H1 (cell line): Measurements from ENCODE around the gene MAGI2. TPM values are rescaled to one million over a fixed set of nuclear protein-coding genes. Genes with fewer than 3 reads are reported as not detected.

ENCODE experiments used
- CTCF ChIA-PET: fragments of 300-600 bp; sonication (Branson Sonifier 250); formaldehyde crosslinking; loops from one replicate; lab custom pipeline; 2021; ENCODE audit not compliant: partially characterized antibody; lab: Charles Lee
- POLR2A ChIA-PET: fragments of 300-600 bp; sonication (Branson Sonifier 250); formaldehyde crosslinking; loops from one replicate; lab custom pipeline; 2021; ENCODE audit warnings: inconsistent platforms; ENCODE audit not compliant: partially characterized antibody; lab: Charles Lee
- DNase-seq, 2 experiments: peaks; one replicate each; pipeline versions ENCODE4 v3.0.0 to v3.0.0-alpha.2; 2010 to 2022; ENCODE audit warnings: low spot score in 2 of 2, low read depth in 1 of 2, mixed read lengths in 1 of 2
- FAIRE-seq: peaks from 2 replicates; lab custom pipeline; 2011; peaks lifted over from hg19 to GRCh38; lab: Jason Lieb, UNC
- H2AFZ ChIP-seq: 2 replicates; pipeline ENCODE4 v1.8.1; 2012; ENCODE audit warnings: low read length, inconsistent platforms
- H2AK5ac ChIP-seq: 2 replicates; pipeline ENCODE4 v1.6.1; 2013; ENCODE audit warnings: low read depth, low read length
- H2BK120ac ChIP-seq: replicated peaks from 2 replicates; pipeline ENCODE3; 2013; ENCODE audit warnings: low read depth, low read length, inconsistent platforms
- H2BK12ac ChIP-seq: 2 replicates; pipeline ENCODE4 v1.6.1; 2013; ENCODE audit warnings: low read depth, low read length
- H2BK15ac ChIP-seq: 2 replicates; pipeline ENCODE4 v1.6.1; 2013; ENCODE audit warnings: low read length
- H2BK20ac ChIP-seq: 2 replicates; pipeline ENCODE4 v1.6.1; 2013; ENCODE audit warnings: low read length
- H2BK5ac ChIP-seq: 2 replicates; pipeline ENCODE4 v1.6.1; 2013; ENCODE audit warnings: low read depth, low read length
- H3K14ac ChIP-seq: 2 replicates; pipeline ENCODE4 v1.6.1; 2013; ENCODE audit warnings: inconsistent platforms; ENCODE audit not compliant: insufficient read length
- H3K18ac ChIP-seq: 2 replicates; pipeline ENCODE4 v1.6.1; 2013; ENCODE audit warnings: low read length; ENCODE audit errors: extremely low read depth
- H3K23ac ChIP-seq: 2 replicates; pipeline ENCODE4 v1.6.1; 2013; ENCODE audit warnings: inconsistent platforms; ENCODE audit not compliant: insufficient read length
- H3K23me2 ChIP-seq: 2 replicates; pipeline ENCODE4 v1.6.1; 2013; ENCODE audit warnings: low read depth, low read length
- H3K27ac ChIP-seq: 2 replicates; pipeline ENCODE4 v1.6.1; 2011; ENCODE audit warnings: low read depth, low read length, inconsistent platforms
- H3K27me3 ChIP-seq, 4 experiments: replicated peaks in 1 of 4; 1 replicate in 1 of 4; 2 replicates in 3 of 4; pipeline versions ENCODE4 v1.6.1 to v1.8.1; 2011 to 2013; ENCODE audit warnings: low read length in 3 of 4, mild to moderate bottlenecking in 3 of 4, inconsistent platforms in 2 of 4, mixed read lengths in 2 of 4, moderate library complexity in 1 of 4; ENCODE audit not compliant: control insufficient read depth in 3 of 4, insufficient read depth in 3 of 4; ENCODE audit errors: extremely low read depth in 1 of 4
- H3K36me3 ChIP-seq, 4 experiments: 2 replicates each; pipeline versions ENCODE4 v1.6.1 to v1.8.1; 2011 to 2013; ENCODE audit warnings: mild to moderate bottlenecking in 4 of 4, low read length in 3 of 4, moderate library complexity in 2 of 4, control low read depth in 1 of 4, inconsistent platforms in 1 of 4; ENCODE audit not compliant: insufficient read depth in 4 of 4, control insufficient read depth in 2 of 4
- H3K4ac ChIP-seq: replicated peaks from 2 replicates; pipeline ENCODE3; 2013; ENCODE audit warnings: low read length, low read depth, mixed read lengths, inconsistent platforms; ENCODE audit not compliant: insufficient read length
- H3K4me1 ChIP-seq, 4 experiments: replicated peaks in 1 of 4; 1 replicate in 1 of 4; 2 replicates in 3 of 4; pipeline versions ENCODE4 v1.6.1 to v1.8.1; 2011 to 2013; ENCODE audit warnings: low read length in 3 of 4, inconsistent platforms in 2 of 4, mixed read lengths in 1 of 4; ENCODE audit not compliant: insufficient read depth in 4 of 4, control insufficient read depth in 3 of 4
- H3K4me2 ChIP-seq, 2 experiments: 2 replicates each; pipeline versions ENCODE4 v1.6.1 to v1.8.1; 2011 to 2013; ENCODE audit warnings: low read depth in 2 of 2, low read length in 2 of 2, control low read depth in 1 of 2, inconsistent platforms in 1 of 2, mild to moderate bottlenecking in 1 of 2; ENCODE audit not compliant: insufficient read depth in 1 of 2
- H3K4me3 ChIP-seq, 4 experiments: fragments of 200-600, 300-600 bp in 1 of 4; sonication (generic), shearing (Covaris generic), sonication (Bioruptor Twin) in 1 of 4; 2 replicates each; pipeline versions ENCODE4 v1.5.1 to v1.8.1; 2011 to 2016; ENCODE audit warnings: low read length in 4 of 4, low read depth in 3 of 4, control low read depth in 2 of 4, inconsistent platforms in 2 of 4, mild to moderate bottlenecking in 2 of 4, mixed read lengths in 1 of 4, moderate library complexity in 1 of 4; ENCODE audit not compliant: insufficient read depth in 2 of 4; ENCODE audit errors: extremely low read depth in 1 of 4
- H3K56ac ChIP-seq: replicated peaks from 2 replicates; pipeline ENCODE3; 2013; ENCODE audit warnings: low read depth, mild to moderate bottlenecking, mixed read lengths, low read length, inconsistent platforms; ENCODE audit not compliant: insufficient read length
- H3K79me1 ChIP-seq: 2 replicates; pipeline ENCODE4 v1.6.1; 2013; ENCODE audit warnings: low read depth, low read length, control low read depth
- H3K79me2 ChIP-seq, 2 experiments: 2 replicates each; pipeline versions ENCODE4 v1.6.1 to v1.8.1; 2012 to 2013; ENCODE audit warnings: low read length in 2 of 2, mild to moderate bottlenecking in 2 of 2, inconsistent platforms in 1 of 2; ENCODE audit not compliant: insufficient read depth in 2 of 2, control insufficient read depth in 1 of 2
- H3K9ac ChIP-seq, 4 experiments: replicated peaks in 1 of 4; 1 replicate in 1 of 4; 2 replicates in 3 of 4; pipeline versions ENCODE4 v1.6.1 to v1.8.1; 2011 to 2013; ENCODE audit warnings: low read depth in 3 of 4, low read length in 3 of 4, control low read depth in 2 of 4, mild to moderate bottlenecking in 2 of 4, moderate library complexity in 2 of 4, inconsistent platforms in 1 of 4; ENCODE audit errors: extremely low read depth in 1 of 4
- H3K9me3 ChIP-seq, 2 experiments: 2 replicates each; pipeline versions ENCODE4 v1.6.1 to v1.8.1; 2012 to 2013; ENCODE audit warnings: mild to moderate bottlenecking in 2 of 2, moderate library complexity in 2 of 2, control low read depth in 1 of 2, inconsistent platforms in 1 of 2, low read depth in 1 of 2, low read length in 1 of 2, mixed read lengths in 1 of 2; ENCODE audit not compliant: insufficient read depth in 2 of 2
- H4K20me1 ChIP-seq, 2 experiments: replicated peaks in 1 of 2; 2 replicates each; pipeline versions ENCODE3 to v1.8.1; 2011 to 2013; ENCODE audit warnings: inconsistent platforms in 2 of 2, low read length in 2 of 2, mild to moderate bottlenecking in 1 of 2; ENCODE audit not compliant: insufficient read depth in 2 of 2, control insufficient read depth in 1 of 2
- H4K5ac ChIP-seq: 2 replicates; pipeline ENCODE4 v1.6.1; 2013; ENCODE audit warnings: low read length, low read depth, mixed read lengths, inconsistent platforms; ENCODE audit not compliant: insufficient read length
- H4K8ac ChIP-seq: 2 replicates; pipeline ENCODE4 v1.8.0; 2013; ENCODE audit warnings: mild to moderate bottlenecking, moderate library complexity, low read length, inconsistent platforms; ENCODE audit not compliant: insufficient read depth; ENCODE audit errors: extremely low read depth
- H4K91ac ChIP-seq: replicated peaks from 2 replicates; pipeline ENCODE3; 2013; ENCODE audit warnings: low read length, mixed read lengths, inconsistent platforms; ENCODE audit not compliant: insufficient read length
- NRF1 ChIP-seq: IDR thresholded peaks from 2 replicates; pipeline ENCODE4 v1.6.1; 2011; ENCODE audit warnings: mild to moderate bottlenecking, low read depth, low read length, improper control_type of control experiment
- RXRA ChIP-seq: IDR thresholded peaks from 2 replicates; pipeline ENCODE4 v1.6.1; 2011; ENCODE audit warnings: low read depth, mild to moderate bottlenecking, low read length, moderate library complexity; ENCODE audit not compliant: insufficient read depth
- SAP30 ChIP-seq: fragments of 300-600 bp; sonication (generic); IDR thresholded peaks from 2 replicates; pipeline ENCODE4 v1.7.1; 2012; ENCODE audit warnings: low read length, moderate library complexity, mild to moderate bottlenecking, inconsistent platforms; ENCODE audit not compliant: insufficient read depth, insufficient replicate concordance
- SP2 ChIP-seq: IDR thresholded peaks from 2 replicates; pipeline ENCODE4 v1.6.1; 2012; ENCODE audit warnings: mild to moderate bottlenecking, low read length, inconsistent platforms
- SRF ChIP-seq: IDR thresholded peaks from 2 replicates; pipeline ENCODE4 v1.6.1; 2011; ENCODE audit warnings: mild to moderate bottlenecking, low read depth, low read length, moderate library complexity
- SUZ12 ChIP-seq: fragments of 200-600 bp; sonication (generic); IDR thresholded peaks from 2 replicates; pipeline ENCODE4 v1.6.1; 2012; ENCODE audit warnings: mild to moderate bottlenecking, inconsistent platforms, low read length, moderate library complexity, mixed read lengths
- TAF7 ChIP-seq: optimal IDR thresholded peaks from 2 replicates; pipeline ENCODE3; 2011; ENCODE audit warnings: low read depth, mild to moderate bottlenecking, inconsistent platforms, low read length, moderate library complexity, borderline replicate concordance
- TBP ChIP-seq: IDR thresholded peaks from 2 replicates; pipeline ENCODE4 v1.6.1; 2011; ENCODE audit warnings: low read depth, low read length, improper control_type of control experiment
- TEAD4 ChIP-seq: IDR thresholded peaks from 2 replicates; pipeline ENCODE4 v1.6.1; 2012; ENCODE audit warnings: low read depth, low read length, inconsistent platforms, mixed read lengths
- WGBS, 2 experiments: shearing (Covaris generic) in 1 of 2; methylation state at CpG; one replicate each; pipeline versions ENCODE4 v1.1.6 to v1.1.7; 2013 to 2015; ENCODE audit warnings: low lambda C conversion rate in 2 of 2, mixed read lengths in 2 of 2, inconsistent platforms in 1 of 2, low coverage in 1 of 2, missing lambda C conversion rate in 1 of 2; ENCODE audit not compliant: insufficient replicate concordance in 2 of 2, insufficient coverage in 1 of 2, insufficient read length in 1 of 2; ENCODE audit errors: extremely low coverage in 1 of 2, missing lambda C conversion rate in 1 of 2; 5-methylcytosine and 5-hydroxymethylcytosine counted together
- polyA plus RNA-seq, 7 experiments: library from polyadenylated mRNA; depleted of rRNA in 3 of 7; stranded (reverse) in 5 of 7; unstranded in 2 of 7; fragments of >200 nt in 5 of 7; fragments of 200-250 nt in 2 of 7; gene quantifications; 1 replicate in 5 of 7; 2 replicates in 1 of 7; 4 replicates in 1 of 7; pipeline versions ENCODE4 v1.2.1 to v1.2.3, GENCODE V29; 2011 to 2013; ENCODE audit warnings: missing spikeins in 2 of 7, mixed read lengths in 2 of 7
- total RNA-seq: library from RNA; stranded (reverse); fragmentation: NEBNext Ultra II Directional; extraction: Animal tissue kit (Norgen Biotek cat#: 25700); gene quantifications from 2 replicates; pipeline ENCODE4 v1.2.1, GENCODE V29; 2021
- TF ChIP-seq, protein P1 (sequence below), 3 experiments: IDR thresholded peaks; 1 replicate in 2 of 3; 2 replicates in 1 of 3; pipeline versions ENCODE4 v1.5.1 to v1.6.1; 2011; ENCODE audit warnings: low read length in 3 of 3, mild to moderate bottlenecking in 3 of 3, inconsistent platforms in 2 of 3, low read depth in 1 of 3, moderate library complexity in 1 of 3; ENCODE audit not compliant: insufficient read depth in 1 of 3; ENCODE audit errors: control extremely low read depth in 1 of 3
- TF ChIP-seq, protein P2 (sequence below): IDR thresholded peaks from 2 replicates; pipeline ENCODE4 v1.6.1; 2011; ENCODE audit warnings: low read depth, mild to moderate bottlenecking, low read length; ENCODE audit not compliant: insufficient read depth

MAGI2 gene
- total and polyA plus RNA-seq, 2 of the 8 experiments (the other 6 are each of a cell fraction or from before 2014, with no cell fraction given): 6.0 to 27.3 TPM

GRCh38 chr7:78345979-78346378 lies 1107.5 kb downstream of the MAGI2 start:
- Histone ChIP-seq H4K8ac (no peak overlapping the region), H4K5ac (no peak overlapping the region), H3K14ac (no peak overlapping the region), H3K18ac (no peak overlapping the region), H2BK20ac (no peak overlapping the region), H3K36me3 (peaks cover 0 to 4% (median 1%) of the 10 kb centered on the region in 4 experiments; a peak in 2 of 8 replicates), H3K4me3 (no peak overlapping the region), H2BK120ac (no peak overlapping the region), H2AFZ (no peak overlapping the region), H3K79me1 (no peaks in the 10 kb centered on the region), H3K9me3 (no peaks in the 10 kb centered on the region), H3K4me1 (peaks cover 0 to 3% (median 0%) of the 10 kb centered on the region in 4 experiments; a peak in 2 of 7 replicates), H3K56ac (no peak overlapping the region), H3K27me3 (no peaks in the 10 kb centered on the region), H4K20me1 (no peaks in the 10 kb centered on the region), H2BK12ac (no peak overlapping the region), H3K9ac (no peak overlapping the region), H2AK5ac (no peak overlapping the region), H4K91ac (no peak overlapping the region), H3K4ac (no peak overlapping the region), H3K79me2 (no peaks in the 10 kb centered on the region), H3K23me2 (no peaks in the 10 kb centered on the region), H3K23ac (no peak overlapping the region), H3K4me2 (no peak overlapping the region), H2BK15ac (no peak overlapping the region), H3K27ac (no peak overlapping the region), H2BK5ac (no peak overlapping the region)
- 95% methylated on average over 3 of the region's 3 CpGs; no CpG with 5 or more reads in 1 of the 2 experiments for WGBS, 2 experiments
- DNase-seq: no peak
- POLR2A ChIA-PET: no interaction called here
- CTCF ChIA-PET: interaction anchor here (1.0 to 1.9 kb wide), 2 partner anchors 14 to 15 kb away, joined by 3 to 5 read pairs; no protein-coding TSS in a partner anchor
- no peak for FAIRE-seq
- TF ChIP-seq SUZ12 (no peak), SP2 (no peak), TAF7 (no peak), SAP30 (no peak), NRF1 (no peak), TBP (no peak), RXRA (no peak), TEAD4 (no peak), SRF (no peak)
- TF ChIP-seq, protein P1, sequence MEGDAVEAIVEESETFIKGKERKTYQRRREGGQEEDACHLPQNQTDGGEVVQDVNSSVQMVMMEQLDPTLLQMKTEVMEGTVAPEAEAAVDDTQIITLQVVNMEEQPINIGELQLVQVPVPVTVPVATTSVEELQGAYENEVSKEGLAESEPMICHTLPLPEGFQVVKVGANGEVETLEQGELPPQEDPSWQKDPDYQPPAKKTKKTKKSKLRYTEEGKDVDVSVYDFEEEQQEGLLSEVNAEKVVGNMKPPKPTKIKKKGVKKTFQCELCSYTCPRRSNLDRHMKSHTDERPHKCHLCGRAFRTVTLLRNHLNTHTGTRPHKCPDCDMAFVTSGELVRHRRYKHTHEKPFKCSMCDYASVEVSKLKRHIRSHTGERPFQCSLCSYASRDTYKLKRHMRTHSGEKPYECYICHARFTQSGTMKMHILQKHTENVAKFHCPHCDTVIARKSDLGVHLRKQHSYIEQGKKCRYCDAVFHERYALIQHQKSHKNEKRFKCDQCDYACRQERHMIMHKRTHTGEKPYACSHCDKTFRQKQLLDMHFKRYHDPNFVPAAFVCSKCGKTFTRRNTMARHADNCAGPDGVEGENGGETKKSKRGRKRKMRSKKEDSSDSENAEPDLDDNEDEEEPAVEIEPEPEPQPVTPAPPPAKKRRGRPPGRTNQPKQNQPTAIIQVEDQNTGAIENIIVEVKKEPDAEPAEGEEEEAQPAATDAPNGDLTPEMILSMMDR (IDR thresholded peaks at IDR 0.05; ENCODE audit: control extremely low read depth in 1 of 3, insufficient read depth in 1 of 3, low read depth in 1 of 3, low read length in 3 of 3): no peak
- TF ChIP-seq, protein P2, sequence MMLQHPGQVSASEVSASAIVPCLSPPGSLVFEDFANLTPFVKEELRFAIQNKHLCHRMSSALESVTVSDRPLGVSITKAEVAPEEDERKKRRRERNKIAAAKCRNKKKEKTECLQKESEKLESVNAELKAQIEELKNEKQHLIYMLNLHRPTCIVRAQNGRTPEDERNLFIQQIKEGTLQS: no peak
